SU-DHL-6 (cell line): Measurements from ENCODE around the gene XIRP2.

ENCODE experiments used
- CTCF ChIP-seq: fragments of 200-600 bp; sonication (generic); IDR thresholded peaks from one replicate; pipeline ENCODE4 v1.5.1; 2017; ENCODE audit warnings: antibody characterized with exemption, mild to moderate bottlenecking, low read length, moderate library complexity; ENCODE audit not compliant: insufficient read depth, poor library complexity, severe bottlenecking
- EZH2phosphoT487 ChIP-seq: fragments of 200-600 bp; sonication (generic), shearing (Covaris generic); conservative IDR thresholded peaks from 2 replicates; pipeline ENCODE4 v1.6.1; 2018; ENCODE audit warnings: mild to moderate bottlenecking, antibody characterized with exemption, low read length, moderate library complexity, mixed read lengths

DNA sequence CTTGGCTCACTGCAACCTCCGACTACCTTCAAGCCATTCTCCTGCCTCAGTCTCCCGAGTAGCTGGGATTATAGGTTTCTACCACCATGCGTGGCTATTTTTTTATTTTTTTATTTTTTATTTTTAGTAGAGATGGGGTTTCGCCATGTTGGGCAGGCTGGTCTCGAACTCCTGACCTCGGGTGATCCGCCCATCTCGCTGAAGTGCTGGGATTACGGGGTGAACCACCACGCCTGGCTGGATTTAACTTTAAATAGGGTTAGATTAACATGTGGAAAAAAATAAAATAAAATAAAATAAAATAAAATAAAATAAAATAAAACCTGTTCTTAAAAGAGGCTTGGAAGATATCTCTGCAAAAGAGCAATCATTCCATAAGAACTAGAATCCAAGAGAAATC is 170.9 kb downstream of the XIRP2 start:
- no peak for TF ChIP-seq CTCF
- no peak for TF ChIP-seq EZH2phosphoT487
